AG04450 (cell line): ENCODE measurements around the gene CD2. TPM values are rescaled to one million over a fixed set of nuclear protein-coding genes. Genes with fewer than 3 reads are reported as not detected.

Experiments used
- CTCF ChIA-PET: fragments of 300-600, 350-600 bp; formaldehyde crosslinking; extraction: SDS; loops from one replicate; lab custom pipeline; 2022; ENCODE audit warnings: antibody characterized with exemption, inconsistent platforms; lab: Charles Lee
- POLR2A ChIA-PET: fragments of 350-600 bp; formaldehyde crosslinking; extraction: SDS; loops from one replicate; lab custom pipeline; 2021; ENCODE audit warnings: antibody characterized with exemption, inconsistent platforms; lab: Yijun Ruan, JAX
- DNase-seq: peaks from one replicate; pipeline ENCODE4 v3.0.0-alpha.2; 2011; ENCODE audit warnings: low read depth, low spot score
- H3K27ac ChIP-seq: one replicate; pipeline ENCODE4 v1.5.1; 2012; ENCODE audit warnings: low read depth, low read length, control low read depth
- H3K27me3 ChIP-seq: one replicate; pipeline ENCODE4 v1.6.0; 2012; ENCODE audit warnings: low read length; ENCODE audit not compliant: control insufficient read depth, insufficient read depth
- H3K4me3 ChIP-seq: 2 replicates; pipeline ENCODE4 v1.5.1; 2011; ENCODE audit warnings: mild to moderate bottlenecking, low read depth, low read length, control low read depth
- H3K9me3 ChIP-seq: 2 replicates; pipeline ENCODE4 v1.5.1; 2012; ENCODE audit warnings: low read length; ENCODE audit not compliant: control insufficient read depth, insufficient read depth
- polyA plus RNA-seq: library from polyadenylated mRNA; depleted of rRNA; stranded (reverse); fragments of >200 nt; gene quantifications from 2 replicates; pipeline ENCODE4 v1.2.3, GENCODE V29; 2011
- TF ChIP-seq, protein P1 (sequence below): IDR thresholded peaks from 2 replicates; pipeline ENCODE4 v1.5.1; 2011; ENCODE audit warnings: low read depth, low read length, control low read depth, inconsistent platforms

The CD2 gene
- polyA plus RNA-seq, 1 experiment, result not detected

DNA sequence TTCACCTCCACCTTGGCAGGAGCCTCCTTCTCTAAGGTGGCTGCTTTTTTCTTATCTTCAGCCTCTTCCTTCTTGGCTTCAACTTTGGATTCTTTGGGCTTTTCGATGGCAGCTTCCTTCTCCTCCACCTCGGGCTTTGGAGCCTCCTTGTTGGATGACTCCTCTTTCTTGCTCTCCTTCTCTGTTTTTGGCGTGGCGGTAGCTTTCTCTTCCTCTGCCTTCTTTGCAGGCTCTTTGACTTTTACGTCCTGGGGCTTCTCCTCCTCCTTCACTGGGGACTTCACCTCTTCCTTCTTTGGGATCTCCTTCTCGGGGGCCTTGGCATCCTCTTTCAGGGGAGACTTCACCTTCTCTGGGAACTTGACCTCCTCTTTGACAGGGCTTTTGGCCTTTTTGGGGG is 13.9 kb upstream of the CD2 start:
- POLR2A ChIA-PET, result no interaction called here
- CTCF ChIA-PET, result interaction anchor here (0.6 to 1.1 kb wide), 2 partner anchors 214 to 315 kb away, joined by 3 to 4 read pairs; no protein-coding TSS in a partner anchor

GRCh38 chr1:116740746-116741145 is 13.5 kb upstream of the CD2 start:
- no peak for DNase-seq
- Histone ChIP-seq H3K27ac (no peak overlapping the region), H3K9me3 (peaks cover 22% of the 10 kb centered on the region), H3K4me3 (no peak overlapping the region), H3K27me3 (no peaks in the 10 kb centered on the region)
- TF ChIP-seq, protein P1, sequence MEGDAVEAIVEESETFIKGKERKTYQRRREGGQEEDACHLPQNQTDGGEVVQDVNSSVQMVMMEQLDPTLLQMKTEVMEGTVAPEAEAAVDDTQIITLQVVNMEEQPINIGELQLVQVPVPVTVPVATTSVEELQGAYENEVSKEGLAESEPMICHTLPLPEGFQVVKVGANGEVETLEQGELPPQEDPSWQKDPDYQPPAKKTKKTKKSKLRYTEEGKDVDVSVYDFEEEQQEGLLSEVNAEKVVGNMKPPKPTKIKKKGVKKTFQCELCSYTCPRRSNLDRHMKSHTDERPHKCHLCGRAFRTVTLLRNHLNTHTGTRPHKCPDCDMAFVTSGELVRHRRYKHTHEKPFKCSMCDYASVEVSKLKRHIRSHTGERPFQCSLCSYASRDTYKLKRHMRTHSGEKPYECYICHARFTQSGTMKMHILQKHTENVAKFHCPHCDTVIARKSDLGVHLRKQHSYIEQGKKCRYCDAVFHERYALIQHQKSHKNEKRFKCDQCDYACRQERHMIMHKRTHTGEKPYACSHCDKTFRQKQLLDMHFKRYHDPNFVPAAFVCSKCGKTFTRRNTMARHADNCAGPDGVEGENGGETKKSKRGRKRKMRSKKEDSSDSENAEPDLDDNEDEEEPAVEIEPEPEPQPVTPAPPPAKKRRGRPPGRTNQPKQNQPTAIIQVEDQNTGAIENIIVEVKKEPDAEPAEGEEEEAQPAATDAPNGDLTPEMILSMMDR, result no peak
- POLR2A ChIA-PET, result no interaction called here
- CTCF ChIA-PET, result interaction anchor here (1.1 kb wide), 1 partner anchor 315 kb away, joined by 3 read pairs; no protein-coding TSS in a partner anchor

More for the DNA sequence above, 13.9 kb upstream of the CD2 start:
- TF ChIP-seq, protein P1, result no peak
- Histone ChIP-seq H3K27ac (no peak overlapping the region), H3K27me3 (no peaks in the 10 kb centered on the region), H3K4me3 (no peak overlapping the region), H3K9me3 (peaks cover 22% of the 10 kb centered on the region)
- DNase-seq, result no peak

DNA sequence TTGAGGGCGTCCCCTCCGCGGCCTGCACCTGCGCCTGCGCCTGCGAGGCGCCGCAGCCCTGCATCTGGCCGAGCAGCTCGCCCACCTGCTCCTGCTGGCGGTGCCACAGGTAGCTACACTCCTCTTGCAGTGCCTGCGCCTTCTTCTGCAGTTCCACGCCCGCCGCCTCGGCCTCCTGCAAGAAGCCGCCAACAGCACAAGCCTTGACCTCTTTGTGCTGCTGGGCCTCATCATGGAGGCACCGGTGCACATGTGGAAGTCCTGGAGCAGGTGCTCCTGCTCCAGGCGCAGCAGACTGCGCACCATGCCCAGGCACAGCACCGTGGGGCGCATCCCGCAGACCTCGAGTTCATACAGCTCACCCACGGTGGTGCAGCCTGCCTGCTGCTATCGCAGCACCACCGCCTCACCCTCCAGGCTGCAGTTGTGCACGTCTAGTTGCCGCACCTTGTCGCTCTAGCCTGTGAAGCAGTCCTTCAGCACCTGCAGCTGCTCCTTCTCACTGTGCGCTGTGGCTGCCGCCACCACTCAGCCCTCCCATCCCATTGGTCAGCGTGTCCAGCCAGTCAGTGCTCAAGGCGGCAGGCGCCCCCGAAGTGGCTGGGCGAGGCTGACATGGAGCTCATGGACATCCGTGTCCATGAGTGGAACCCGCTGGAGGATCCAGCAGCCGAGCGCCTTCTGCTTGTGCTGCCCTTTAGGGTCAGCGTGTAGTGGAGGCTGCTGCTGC is 12.2 kb upstream of the CD2 start:
- H3K27ac ChIP-seq, result no peak overlapping the region
- TF ChIP-seq, protein P1, result no peak
- no peak for DNase-seq
- H3K9me3 ChIP-seq, result peaks cover 22% of the 10 kb centered on the region
- no peak overlapping the region for H3K4me3 ChIP-seq
- POLR2A ChIA-PET, result no interaction called here
- no peaks in the 10 kb centered on the region for H3K27me3 ChIP-seq
- CTCF ChIA-PET, result interaction anchor here (0.9 kb wide), 1 partner anchor 17 kb away, joined by 3 read pairs; no protein-coding TSS in a partner anchor

GRCh38 chr1:116743535-116743934 is 10.7 kb upstream of the CD2 start:
- no peak overlapping the region for H3K4me3 ChIP-seq
- H3K9me3 ChIP-seq, result peaks cover 22% of the 10 kb centered on the region
- ChIA-PET CTCF (no interaction called here), POLR2A (no interaction called here)
- H3K27me3 ChIP-seq, result no peaks in the 10 kb centered on the region
- DNase-seq, result no peak
- TF ChIP-seq, protein P1, result no peak
- no peak overlapping the region for H3K27ac ChIP-seq

DNA sequence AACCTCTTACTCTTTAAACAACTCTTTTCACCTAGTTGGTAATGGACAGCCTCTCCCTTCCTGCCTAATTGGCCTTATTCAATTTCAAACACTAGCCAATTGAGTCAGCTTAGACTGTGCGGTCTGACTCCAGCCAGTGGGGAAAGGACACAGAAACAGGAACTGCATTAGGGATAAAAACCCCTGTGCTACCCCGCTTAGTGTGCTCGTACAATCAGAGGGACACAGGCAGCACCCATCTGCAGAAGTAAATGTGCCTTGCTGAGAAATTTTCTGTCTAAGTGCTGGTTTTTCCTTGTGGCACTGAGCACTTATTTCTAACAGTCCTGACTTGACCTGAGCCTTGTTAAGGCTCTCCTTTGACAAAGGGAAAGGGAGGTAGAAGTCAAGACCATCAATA is 6.0 kb upstream of the CD2 start:
- CTCF ChIA-PET, result no interaction called here
- Histone ChIP-seq H3K27me3 (no peaks in the 10 kb centered on the region), H3K27ac (no peak overlapping the region), H3K4me3 (no peak overlapping the region), H3K9me3 (peaks cover 8% of the 10 kb centered on the region; the same call in 1 of the 2 replicates)
- DNase-seq, result no peak
- TF ChIP-seq, protein P1, result no peak
- POLR2A ChIA-PET, result no interaction called here
